NCI-H1436 treated with DMSO at 0.1 percent for 48 hours (cell line): ENCODE measurements around the gene OPCML.
A peak's percentile ranks its signal among the peaks of the same experiment; 100 is the strongest.

Experiments
- DNase-seq: peaks from one replicate; lab custom pipeline; 2025; lab: John Stamatoyannopoulos, UW

Gene OPCML

DNA sequence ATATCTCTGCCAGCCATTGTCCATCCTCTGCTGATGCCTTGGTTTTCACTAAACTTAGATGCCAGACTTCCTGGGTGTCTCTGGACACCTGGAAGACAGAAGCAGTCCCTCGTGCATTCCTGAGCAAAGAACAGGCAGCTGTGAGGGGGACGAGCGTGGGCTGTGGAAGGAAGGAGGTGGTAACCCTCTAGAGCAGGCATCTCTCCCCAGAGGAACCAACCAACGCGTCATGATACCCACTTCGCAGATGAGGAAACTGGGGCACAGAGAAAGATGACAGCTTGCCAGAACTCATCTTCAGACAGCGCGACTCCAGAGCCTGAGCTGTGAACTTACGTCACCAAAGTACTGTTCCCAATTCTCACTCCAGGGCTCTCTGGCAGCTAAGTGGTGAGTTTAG, 123.4 kb downstream of the OPCML start:
- no peak for DNase-seq

DNA sequence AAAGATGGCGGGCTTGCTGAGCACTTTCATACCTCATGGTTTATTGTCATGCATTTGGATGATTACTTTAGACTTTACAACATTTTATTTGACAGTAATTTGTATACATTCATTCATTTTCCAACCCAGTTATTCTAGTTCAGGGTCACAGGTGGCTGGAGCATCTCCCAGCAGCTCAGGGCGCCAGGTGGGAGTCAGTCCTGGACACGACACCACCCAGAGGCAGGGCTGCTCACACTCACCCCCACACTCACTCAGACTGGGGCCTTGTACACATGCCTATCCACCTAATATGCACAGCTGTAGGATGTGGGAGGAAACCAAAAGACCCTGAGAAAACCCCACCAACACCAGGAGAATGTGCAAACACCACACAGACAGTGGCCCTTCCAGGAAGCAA, 123.9 kb downstream of the OPCML start:
- DNase-seq = no peak

DNA sequence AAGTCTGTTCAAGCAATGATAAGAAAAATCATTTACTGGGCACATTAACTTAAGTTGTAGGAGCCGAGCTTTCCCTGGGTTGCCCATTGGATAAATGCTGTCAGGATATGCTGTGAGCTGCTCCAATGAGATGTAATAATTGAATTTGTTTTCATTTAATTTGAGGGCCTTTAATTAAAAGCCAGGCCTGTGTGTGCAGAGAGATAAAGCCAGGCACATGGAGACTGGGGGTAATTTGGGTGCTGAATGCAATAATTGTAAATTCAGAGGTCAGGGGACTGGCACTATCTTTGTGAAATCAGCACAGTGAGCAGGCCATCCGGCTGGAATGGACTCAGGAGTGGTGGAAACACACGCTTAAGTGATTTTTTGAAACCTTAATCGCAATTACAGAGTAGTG, 125.8 kb downstream of the OPCML start:
- DNase-seq = no peak

DNA sequence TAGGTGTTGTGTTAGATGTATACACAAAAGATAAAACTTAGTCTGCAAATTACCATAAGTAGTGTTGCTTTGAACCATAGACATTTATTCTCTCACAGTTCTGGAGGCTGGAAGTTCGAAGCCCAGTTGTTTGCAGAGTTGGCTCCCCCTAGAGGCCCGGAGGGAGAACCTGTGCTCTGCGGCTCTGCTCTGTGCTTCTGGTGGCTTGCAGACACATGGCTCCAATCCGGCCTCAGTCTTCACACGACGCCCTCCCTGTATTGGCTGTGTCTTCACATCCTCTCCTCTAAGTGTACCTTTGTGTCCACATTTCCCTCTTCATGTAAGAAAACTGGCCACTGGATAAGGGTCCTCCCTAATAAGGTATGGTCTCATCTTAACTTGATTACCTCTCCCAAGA, 128.4 kb downstream of the OPCML start:
- DNase-seq = no peak

DNA sequence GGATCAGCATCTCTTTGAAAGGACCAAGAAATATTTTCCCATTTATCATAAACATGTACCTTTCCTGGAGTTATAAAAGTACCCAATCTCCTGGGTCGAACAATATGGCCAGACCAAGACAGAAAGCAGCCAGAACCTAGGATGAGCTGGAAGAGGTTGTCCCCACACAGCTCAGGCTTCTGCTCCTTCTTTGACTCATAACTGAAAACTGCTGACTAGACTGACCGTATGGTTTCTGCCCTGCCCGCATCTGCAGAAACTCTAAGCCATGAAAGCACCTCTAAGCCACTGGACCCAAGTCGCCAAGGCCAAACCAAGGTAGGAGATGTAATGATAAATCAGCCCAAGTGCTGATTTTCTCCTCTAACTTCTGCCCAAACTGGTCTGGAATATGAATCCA, 129.8 kb downstream of the OPCML start:
- no peak for DNase-seq

DNA sequence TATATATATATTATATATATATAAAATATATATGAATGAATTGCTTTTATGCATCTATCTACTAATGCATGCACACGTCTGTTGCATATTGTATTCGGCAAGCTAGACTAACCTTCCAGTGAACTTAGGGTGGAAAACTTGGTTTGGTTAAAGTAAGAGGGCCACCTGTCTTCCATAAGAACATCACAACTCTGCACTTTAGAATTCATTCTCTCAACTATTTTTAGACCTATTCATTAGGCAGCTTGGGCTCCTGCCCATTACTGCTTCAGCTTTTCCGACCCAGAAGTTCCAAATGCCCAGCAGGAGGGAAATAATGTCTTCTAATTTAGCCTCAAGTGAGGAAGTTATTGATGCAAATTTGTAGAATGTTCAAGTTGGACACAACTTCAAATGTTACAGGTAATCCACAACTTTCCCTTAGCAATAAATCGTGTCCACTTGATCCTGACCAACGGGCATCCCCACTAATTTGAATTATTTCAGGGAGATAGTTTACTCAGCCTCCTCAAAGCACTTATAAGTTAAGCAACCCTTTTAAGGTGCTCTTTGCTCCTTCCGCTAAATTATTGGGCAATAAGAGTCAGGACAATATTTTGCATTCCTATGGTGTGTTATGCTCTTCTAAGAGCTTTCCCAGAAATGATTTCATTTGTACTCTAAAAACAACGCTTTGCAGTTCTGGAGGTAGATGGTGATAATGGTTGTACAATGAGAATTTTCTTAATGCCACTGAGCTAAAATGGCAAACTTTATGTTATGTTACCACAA, 132.3 kb downstream of the OPCML start:
- no peak for DNase-seq

DNA sequence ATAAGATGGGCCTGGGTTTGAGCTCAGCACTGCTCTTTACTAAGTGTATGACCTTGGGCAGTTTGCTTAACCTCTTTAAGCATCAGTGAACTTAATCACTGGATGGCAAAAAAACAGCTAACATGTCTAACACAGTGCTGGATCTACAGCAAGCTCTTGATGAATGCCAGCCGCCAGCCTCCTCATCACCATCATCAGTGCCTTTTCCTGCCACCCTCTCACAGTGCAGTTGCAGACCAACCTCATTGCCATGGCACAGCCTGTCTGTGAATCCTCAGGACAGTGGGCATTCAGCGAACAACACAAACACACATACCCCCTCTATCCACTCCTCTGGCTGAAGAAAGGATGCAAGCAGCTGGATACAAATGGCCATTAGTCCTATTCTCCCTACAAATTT, 133.0 kb downstream of the OPCML start:
- DNase-seq = no peak

DNA sequence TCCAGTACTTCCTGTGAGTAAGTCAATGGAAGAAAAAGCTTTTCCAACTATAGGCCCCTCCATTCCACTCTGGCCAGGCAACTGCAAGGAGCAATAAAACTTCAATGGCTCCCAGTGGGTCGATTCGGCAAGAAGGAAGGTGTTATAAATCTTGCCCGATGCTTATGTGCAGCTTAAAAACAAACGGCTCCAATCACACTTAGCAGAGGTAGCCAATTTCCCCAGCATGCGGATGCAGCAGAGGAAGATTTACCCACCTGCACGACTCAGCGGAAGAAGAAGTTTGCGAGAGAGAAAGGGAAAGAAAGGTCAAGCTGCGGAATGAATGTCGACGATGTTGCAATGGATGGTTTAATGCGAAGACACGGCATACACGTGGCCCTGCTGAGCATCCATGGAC, 141.5 kb downstream of the OPCML start:
- no peak for DNase-seq

DNA sequence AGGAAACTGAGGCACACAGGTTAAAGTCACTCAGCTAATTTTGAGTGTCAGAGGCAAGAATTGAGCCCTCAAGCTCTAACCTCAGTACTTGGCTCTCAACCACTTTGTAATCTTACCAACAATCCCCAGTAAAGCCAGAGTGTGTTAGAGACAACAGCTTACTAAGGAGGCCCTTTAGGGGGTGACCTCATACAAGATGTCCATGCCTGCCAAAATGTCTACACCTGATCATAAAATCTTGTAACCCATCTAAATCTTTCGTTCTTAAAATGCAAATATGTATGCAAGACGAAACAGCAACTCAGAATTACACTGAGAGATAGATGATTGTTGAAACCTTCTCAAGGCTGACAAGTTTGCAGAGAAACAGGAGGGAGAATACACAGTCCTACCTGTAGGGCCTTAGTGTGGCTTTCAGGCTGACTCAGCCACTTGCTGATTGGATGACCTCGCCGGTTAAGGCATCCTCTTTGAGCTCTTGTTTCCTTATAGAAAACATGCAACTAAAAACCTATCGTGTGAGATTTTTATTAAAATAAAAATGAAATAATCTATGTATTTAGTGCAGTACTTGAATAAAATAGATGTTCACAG, 143.2 kb downstream of the OPCML start:
- no peak for DNase-seq

DNA sequence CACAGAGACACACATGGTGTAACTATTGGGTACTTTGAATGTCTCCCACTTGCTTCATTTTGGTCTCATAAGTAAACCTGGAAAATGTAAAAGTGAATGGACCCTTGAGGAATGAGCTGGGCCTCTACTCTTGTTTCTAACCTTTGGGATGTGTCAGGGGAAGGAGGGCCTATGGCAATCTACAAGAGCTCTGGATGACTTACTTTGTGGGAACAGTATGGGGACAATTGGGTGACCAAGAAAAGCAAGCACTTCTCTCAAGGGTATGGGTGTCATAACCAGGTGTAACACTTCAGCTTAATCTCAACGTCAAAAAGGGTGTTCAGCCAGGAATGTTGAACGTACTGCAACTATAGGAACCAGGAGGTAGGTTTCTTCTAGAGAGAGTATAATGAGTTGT, 144.0 kb downstream of the OPCML start:
- DNase-seq = no peak

DNA sequence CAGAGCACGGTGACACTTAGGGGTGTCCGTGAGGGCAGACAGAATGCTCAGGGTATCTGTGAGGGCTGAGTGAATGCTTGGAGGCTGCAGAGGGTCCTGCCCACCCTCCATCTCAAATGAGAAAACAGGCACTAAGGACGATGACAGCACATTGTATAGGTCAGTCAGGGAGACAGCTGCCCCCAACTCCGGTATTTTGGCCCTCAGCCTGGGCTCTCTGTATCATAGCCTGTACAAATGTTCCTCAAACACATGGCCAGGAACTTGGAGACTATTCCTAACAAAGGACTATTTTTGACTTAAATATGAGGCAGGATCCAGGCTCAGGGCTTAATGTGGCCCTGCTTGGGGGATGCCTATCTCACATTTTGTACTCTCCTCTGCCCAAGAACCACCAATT, 145.4 kb downstream of the OPCML start:
- no peak for DNase-seq

DNA sequence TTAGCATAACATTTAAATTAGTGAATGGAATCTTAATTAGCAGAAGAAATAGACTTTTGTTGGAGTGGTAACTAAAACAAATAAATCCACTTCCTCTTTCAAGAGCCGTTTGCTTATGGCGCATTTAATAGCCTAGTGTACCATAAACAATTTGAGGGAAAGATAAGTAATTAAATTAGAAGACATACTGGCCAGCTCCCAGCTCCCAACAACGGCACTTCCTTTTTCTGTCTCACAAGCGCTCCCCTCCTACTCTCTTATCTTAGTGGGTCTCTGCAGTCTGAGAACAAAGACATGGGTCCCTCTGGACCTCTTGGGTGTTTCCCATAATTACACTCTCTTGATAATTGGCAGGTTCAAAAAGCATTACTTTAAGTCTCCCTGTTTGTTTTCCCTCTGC, 146.0 kb downstream of the OPCML start:
- peak; percentile 15 for DNase-seq

DNA sequence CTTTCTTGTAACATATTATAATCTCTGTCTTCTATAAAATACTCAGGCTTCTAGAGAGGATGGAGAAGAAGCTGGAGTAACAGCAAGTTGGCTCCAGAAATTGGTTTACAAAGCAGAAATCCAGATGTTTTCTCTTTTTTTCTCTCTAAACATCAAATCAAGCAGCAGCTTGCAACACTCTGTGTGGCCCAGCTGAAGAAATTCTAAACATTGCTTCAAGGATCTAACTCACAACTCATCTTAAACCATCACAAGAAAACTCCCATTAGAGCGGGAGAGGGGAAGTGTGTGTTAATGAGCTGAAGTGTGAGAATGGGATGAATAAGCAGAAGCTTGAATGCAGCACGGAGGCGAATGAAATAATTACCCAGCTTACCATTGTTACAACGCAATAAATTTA, 146.5 kb downstream of the OPCML start:
- no peak for DNase-seq

DNA sequence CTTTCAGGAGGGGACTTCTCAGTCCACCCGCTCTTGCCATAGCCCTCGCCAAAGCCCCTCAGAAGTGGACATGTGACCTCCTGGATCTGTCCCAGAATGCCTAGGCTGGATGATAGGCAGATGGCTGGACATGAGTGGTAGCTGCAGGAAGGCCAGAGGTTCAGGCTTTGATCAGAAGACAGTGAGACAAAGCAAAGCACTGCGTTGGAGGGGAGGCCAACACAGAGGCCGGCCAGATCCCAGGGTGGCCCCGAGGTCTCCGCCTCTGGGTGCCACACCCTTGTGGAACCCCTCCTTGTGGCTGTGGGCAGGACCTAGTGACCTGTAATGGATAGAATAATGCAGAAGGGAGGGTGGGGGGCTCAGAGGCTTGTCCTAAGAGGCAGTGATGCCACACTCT, 147.6 kb downstream of the OPCML start:
- DNase-seq = no peak

DNA sequence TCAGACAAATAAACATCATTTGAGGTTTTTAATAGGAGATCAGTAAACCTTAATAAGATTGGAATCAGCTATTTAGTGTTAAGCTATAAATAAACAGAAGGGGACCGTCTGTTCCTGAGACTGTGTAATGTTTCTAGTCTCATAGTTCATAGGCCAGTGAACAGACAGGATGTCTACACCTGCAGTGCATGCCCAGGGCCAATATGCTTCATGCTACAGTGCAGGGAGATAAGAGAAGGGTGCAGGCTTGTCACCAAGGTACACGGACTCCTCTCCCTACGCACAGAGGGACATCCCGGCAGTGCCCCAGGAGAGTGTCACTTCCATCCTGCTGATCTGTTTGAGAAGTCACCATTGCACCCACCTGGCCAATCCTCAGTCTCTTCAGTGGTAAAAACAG, 148.6 kb downstream of the OPCML start:
- DNase-seq = no peak

DNA sequence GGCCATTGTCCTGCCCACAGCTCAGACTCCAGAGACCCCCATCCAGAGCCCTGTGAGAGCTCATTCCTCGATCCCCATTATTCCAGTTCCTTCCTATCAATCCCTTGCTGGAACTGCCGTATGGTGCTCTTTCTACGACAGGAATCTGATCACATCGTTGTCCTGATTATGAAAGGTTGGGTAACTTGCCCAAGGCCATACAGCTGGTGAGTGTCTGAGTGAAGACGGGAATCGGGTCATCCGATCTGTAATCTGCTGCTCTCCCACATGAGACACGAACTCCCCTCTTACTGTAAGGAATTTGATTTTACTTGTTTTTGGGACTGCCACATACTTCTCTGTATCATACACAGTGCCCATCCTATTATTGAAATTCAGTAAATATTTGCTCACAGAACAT, 149.1 kb downstream of the OPCML start:
- no peak for DNase-seq

DNA sequence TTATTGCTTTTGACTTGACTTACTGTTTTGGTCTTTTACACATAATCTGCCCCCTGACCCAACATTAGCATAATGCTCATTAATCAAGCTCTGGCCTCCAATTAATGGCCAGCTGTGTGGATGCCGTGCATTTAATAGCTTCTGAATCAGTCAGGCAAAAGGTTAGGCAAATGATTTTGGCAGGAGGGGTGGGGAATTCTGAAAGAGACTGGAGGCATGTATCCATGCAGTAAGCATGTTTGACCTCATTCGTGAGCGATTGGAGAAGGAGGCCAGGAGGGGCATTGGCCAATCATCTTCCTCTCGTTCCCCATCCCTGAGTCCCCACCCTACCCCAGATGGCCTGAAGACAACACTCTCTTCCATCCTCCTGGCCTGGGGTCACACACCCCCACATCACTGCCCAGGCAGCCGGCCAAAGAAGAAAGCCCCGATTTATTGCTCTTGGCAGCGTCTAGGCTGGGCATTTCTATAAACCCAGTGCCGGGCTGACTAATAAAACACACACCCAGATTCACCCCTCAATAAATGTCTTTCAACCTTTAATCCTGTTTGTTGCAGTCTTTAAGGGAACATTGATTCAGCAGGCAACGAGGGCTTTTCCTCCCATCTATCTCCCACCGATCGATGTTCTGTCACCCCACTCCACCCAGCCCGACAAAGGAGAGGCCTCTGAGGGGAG, 150.0 kb downstream of the OPCML start:
- no peak for DNase-seq

DNA sequence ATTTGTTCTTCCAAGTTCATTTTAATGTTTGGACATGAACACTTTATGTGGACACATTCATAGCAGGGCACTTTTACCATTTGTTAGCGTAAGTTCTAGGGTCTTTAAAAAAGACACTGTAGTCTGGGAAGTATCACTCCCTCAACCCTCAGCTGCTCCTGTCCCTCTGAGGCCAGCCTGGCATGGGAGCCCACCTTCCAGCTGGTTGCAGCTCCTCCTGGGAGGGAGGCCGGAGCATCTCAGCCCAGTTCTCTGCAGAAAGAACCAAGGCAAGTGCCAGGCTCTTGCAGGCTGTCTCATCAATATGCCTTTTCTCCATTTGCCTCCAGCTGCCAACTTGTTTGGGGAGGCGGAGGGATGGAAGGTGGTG, 150.6 kb downstream of the OPCML start:
- DNase-seq = no peak

DNA sequence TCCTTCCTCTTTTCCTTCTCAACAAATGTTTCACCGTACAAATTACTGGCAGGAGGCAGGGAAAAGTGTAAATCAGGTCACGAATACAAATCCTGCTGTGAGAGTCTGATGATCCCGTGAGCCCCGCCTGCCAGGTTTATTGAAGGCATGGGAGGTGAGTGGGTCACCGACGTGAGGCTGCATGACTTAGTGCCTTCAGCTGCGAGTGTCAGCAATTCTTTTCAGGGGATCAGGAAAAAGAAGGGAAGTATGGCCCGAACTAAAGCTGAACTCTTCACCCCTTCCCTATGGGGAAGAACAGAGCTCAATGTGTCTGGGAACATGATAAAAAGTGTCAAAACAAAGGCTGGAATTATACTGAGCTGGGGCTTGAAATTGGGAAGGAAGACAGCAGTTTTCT, 166.2 kb downstream of the OPCML start:
- no peak for DNase-seq

DNA sequence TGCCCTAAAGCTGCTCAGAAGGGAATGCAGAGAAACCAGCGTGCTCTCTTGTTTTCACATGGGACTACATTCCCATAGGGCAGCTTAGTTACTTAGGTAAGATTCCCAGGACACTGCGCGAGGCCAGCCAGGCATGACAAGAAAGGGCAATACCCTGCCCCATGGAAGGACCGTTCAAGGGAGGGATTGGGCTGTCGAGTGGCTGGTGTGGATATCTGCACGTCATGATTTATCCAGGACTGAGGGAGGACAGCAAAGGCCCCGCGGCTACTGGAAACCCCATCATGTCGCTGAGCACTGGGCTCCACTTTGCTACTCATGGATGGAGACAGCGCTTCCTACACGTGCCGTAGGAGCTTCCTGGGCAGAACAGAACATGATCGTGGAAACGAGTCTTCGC, 169.4 kb downstream of the OPCML start:
- no peak for DNase-seq

DNA sequence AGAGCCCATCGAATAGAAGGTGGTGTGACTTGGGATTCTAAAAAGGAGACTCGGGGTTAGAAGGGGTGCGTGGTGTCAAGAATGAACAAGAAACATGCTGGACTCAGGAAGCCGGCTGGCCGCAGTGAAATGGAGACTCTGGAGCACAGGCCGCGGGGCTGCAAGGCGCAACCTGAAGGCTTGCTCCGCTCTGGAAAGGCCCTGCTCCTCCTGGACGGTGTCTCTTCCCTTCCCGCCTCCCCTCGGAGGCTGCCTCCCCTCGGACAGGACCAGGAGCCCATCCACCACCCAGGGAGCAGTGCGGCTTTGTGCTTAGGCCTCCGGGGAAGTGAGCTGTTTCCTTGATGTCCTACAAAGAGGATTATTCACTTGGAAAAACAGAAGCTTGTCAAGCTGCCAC, 170.1 kb downstream of the OPCML start:
- no peak for DNase-seq

DNA sequence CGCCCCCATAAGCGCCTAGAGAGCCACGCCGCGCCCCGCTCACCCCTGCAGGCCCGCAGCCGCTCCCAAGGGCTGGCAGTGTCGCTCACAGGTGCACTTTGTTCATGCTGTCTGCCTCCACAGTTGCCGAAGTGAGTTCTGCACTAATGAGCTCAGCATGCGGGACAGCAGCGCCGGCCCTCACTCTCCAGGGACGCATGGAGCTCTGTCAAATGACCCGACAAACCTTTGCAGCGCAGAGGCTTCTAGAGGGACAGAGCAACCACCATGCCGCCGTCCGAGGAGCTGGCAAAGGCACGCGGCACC, 170.7 kb downstream of the OPCML start:
- DNase-seq = no peak

DNA sequence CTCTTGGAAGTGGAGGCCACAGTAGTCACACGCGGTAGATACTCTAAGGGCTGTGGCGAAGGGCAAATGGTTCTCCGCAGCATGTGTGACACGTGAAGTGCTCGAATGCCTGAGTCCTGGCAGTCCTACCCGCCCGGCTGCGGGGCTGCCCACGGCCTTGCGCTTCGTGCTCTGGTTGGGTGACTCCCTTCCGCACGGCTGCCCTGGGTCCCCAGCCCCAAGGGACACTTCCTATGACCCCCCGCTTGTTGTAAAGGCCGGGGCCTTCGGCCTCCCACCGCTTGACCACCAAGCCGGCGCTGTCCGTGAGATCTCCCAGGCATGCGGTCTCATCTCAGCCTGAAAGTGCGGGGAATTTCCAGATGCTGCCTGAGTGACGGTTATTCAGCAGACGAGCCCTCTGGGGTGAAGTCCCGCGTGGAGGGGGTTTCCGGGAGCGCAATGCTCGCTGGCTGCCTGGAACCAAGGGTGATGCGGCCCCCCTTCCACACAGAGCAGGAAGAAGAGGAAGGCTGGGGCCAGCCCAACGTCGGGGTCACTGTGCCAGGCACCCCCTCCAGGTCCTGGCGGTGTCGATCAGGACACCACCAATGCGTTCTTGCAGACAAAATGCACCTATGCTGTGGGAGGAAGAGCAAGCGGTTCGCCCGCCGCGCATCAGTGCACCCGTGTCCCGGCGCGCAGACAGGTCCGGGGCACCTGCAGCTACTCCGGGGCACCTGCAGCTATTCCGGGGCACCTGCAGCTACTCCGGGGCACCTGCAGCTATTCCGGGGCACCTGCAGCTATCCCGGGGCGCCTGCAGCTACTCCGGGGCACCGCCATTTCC, 171.2 kb downstream of the OPCML start:
- no peak for DNase-seq
